CD4-positive, CD25-positive, alpha-beta regulatory T cell (primary cell): Measurements from ENCODE around the gene FOXK1. TPM values are rescaled to one million over a fixed set of nuclear protein-coding genes. Genes with fewer than 3 reads are reported as not detected.
A peak's percentile ranks its signal among the peaks of the same experiment; 100 is the strongest.

Experiments
- ATAC-seq, 2 donors: fragments of 150-1000 bp; cut with Tn5 transposase; one replicate each; pipeline ENCODE4 v1.10.0; 2021; ENCODE audit warnings: low read depth in 2 of 2, moderate number of reproducible peaks in 2 of 2, moderate library complexity in 1 of 2
- DNase-seq, 3 donors: peaks; one replicate each; pipeline versions ENCODE4 v3.0.0 to v3.0.0-alpha.2; 2012 to 2022; ENCODE audit warnings: mixed read lengths in 1 of 3
- H3K27ac ChIP-seq: one replicate; pipeline ENCODE4 v1.7.0; 2013; ENCODE audit warnings: mild to moderate bottlenecking, low read length; ENCODE audit not compliant: insufficient read depth, poor library complexity, severe bottlenecking
- H3K27me3 ChIP-seq: one replicate; pipeline ENCODE4 v1.7.0; 2013; ENCODE audit warnings: low read length; ENCODE audit not compliant: control insufficient read depth, insufficient read depth
- H3K36me3 ChIP-seq: one replicate; pipeline ENCODE4 v1.7.0; 2013; ENCODE audit warnings: mild to moderate bottlenecking, low read length, moderate library complexity; ENCODE audit not compliant: control insufficient read depth, insufficient read depth
- H3K4me1 ChIP-seq: 2 replicates; pipeline ENCODE4 v1.7.0; 2013; ENCODE audit warnings: mild to moderate bottlenecking, low read length; ENCODE audit not compliant: insufficient read depth, control insufficient read depth, poor library complexity, severe bottlenecking
- H3K4me3 ChIP-seq: one replicate; pipeline ENCODE4 v1.7.0; 2013; ENCODE audit warnings: low read depth, mild to moderate bottlenecking, low read length, moderate library complexity
- H3K9me3 ChIP-seq, 2 experiments: 1 replicate in 1 of 2; 2 replicates in 1 of 2; pipeline ENCODE4 v1.7.0; 2013; ENCODE audit warnings: low read length in 2 of 2, mild to moderate bottlenecking in 1 of 2, moderate library complexity in 1 of 2; ENCODE audit not compliant: control insufficient read depth in 2 of 2
- H3K27ac Mint-ChIP-seq, 3 donors: one replicate each; pipeline ENCODE4 v1.8.0; 2020 to 2022; ENCODE audit warnings: mild to moderate bottlenecking in 3 of 3, mixed read lengths in 3 of 3, moderate library complexity in 2 of 3
- H3K27me3 Mint-ChIP-seq: one replicate; pipeline ENCODE4 v1.8.0; 2022; ENCODE audit warnings: mild to moderate bottlenecking, mixed read lengths
- H3K36me3 Mint-ChIP-seq: one replicate; pipeline ENCODE4 v1.8.0; 2020; ENCODE audit warnings: mixed read lengths
- H3K4me1 Mint-ChIP-seq, 4 donors: one replicate each; pipeline ENCODE4 v1.8.0; 2020 to 2022; ENCODE audit warnings: mixed read lengths in 4 of 4, mild to moderate bottlenecking in 1 of 4
- H3K4me3 Mint-ChIP-seq, 4 donors: one replicate each; pipeline ENCODE4 v1.8.0; 2020 to 2022; ENCODE audit warnings: mild to moderate bottlenecking in 4 of 4, mixed read lengths in 4 of 4, moderate library complexity in 3 of 4
- H3K9me3 Mint-ChIP-seq, 7 donors: one replicate each; pipeline ENCODE4 v1.8.0; 2020 to 2022; ENCODE audit warnings: mixed read lengths in 7 of 7, mild to moderate bottlenecking in 3 of 7, moderate library complexity in 2 of 7
- polyA plus RNA-seq, 4 donors: library from polyadenylated mRNA; unstranded; fragments of 300-500 nt; fragmentation: Illumina TruSeq; gene quantifications; one replicate each; pipeline ENCODE4 v1.2.3, GENCODE V29; 2021
- total RNA-seq: library from RNA; stranded (reverse); gene quantifications from one replicate; pipeline ENCODE4 v1.2.3, GENCODE V29; 2022

FOXK1 gene
- total and polyA plus RNA-seq, 5 donors from 2014 or later, result 1.8 to 55.1 (median 2.7) TPM

DNA sequence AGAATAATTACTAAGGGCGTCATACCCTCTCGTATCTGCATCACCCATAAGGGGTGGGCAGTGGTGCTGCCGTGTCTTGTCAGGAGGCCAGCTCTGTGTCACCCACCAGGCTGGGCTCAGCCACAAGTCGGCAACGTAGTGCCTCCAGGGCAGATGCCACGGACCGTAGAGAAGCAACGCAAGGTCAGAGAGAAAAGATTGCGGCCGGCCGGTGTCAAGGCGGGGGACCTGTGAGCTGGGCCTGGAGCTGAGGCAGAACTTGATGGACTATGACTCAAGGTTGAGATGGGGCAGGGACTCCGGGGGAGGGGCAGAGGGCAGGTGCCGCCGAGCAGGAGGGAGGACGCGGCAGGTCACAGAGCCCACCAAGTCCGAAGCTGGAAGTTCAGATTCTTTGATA, 29.5 kb downstream of the FOXK1 start:
- peaks cover 5 to 83% (median 39%) of the 10 kb centered on the region in 4 donors for H3K4me1 Mint-ChIP-seq
- Histone ChIP-seq H3K27me3 (no peaks in the 10 kb centered on the region), H3K4me3 (no peak overlapping the region), H3K27ac (no peak overlapping the region), H3K36me3 (peaks cover 2% of the 10 kb centered on the region), H3K4me1 (peaks cover 4% of the 10 kb centered on the region), H3K9me3 (no peaks in the 10 kb centered on the region)
- ATAC-seq (no peak), DNase-seq (no peak)
- no peak overlapping the region for H3K4me3 Mint-ChIP-seq
- H3K36me3 Mint-ChIP-seq, result peaks cover 30% of the 10 kb centered on the region
- peak overlapping the region in 2 of 3 donors; percentile 31 to 66 for H3K27ac Mint-ChIP-seq
- H3K9me3 Mint-ChIP-seq, result peaks cover 0 to 2% (median 0%) of the 10 kb centered on the region in 7 donors
- no peaks in the 10 kb centered on the region for H3K27me3 Mint-ChIP-seq

DNA sequence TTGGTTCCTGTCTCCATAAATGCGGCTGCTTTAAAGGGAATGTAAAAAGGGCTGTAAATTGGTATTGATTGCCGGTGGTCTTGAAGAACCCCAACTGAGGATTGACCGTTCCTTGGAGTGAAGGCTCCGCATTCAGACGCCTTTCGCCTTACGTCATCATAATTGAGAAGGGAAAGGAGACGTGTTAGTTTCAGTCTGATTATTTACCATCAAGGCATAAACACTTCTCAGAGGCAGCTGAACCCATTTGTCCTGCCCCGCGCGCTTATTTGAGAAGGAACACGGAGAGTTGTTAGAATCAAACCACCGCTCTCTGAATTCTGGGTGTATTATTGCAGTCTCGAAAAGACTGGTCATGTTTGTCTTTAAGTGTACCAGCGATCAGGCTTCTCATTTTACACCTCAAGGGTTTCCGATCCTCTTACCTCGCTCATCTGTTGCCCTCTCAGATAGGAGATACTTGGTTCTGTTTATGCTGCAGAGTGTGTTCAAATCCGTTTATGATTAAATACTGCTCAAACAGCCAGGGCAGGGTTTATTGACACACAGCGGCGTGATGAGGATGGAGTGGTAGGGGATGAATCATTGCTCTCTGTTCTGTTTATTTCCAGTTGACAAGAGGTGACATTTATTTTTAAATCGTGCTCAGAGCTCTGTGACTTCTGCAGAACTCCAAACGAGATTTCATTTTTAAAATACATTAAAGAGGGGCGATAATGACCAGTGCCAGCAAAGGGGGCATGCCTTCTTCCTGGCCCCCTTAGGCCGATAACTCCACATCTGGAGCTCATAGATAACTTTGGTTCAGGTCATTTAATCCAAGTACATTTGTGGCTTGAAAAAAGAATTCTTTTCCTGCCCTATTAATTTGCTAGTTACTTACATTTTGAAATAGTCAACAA, 30.4 kb downstream of the FOXK1 start:
- ATAC-seq (peak in 1 of 2 donors; percentile 64), DNase-seq (no peak)
- no peaks in the 10 kb centered on the region for H3K27me3 Mint-ChIP-seq
- peaks cover 0 to 82% (median 41%) of the 10 kb centered on the region in 4 donors for H3K4me1 Mint-ChIP-seq
- peaks cover 36% of the 10 kb centered on the region for H3K36me3 Mint-ChIP-seq
- no peak overlapping the region for H3K4me3 Mint-ChIP-seq
- Histone ChIP-seq H3K36me3 (peaks cover 2% of the 10 kb centered on the region), H3K9me3 (no peaks in the 10 kb centered on the region), H3K27ac (no peak overlapping the region), H3K4me3 (no peak overlapping the region), H3K27me3 (no peaks in the 10 kb centered on the region), H3K4me1 (peaks cover 4% of the 10 kb centered on the region)
- peak overlapping the region; percentile 51 to 66 (median 56) for H3K27ac Mint-ChIP-seq
- no peaks in the 10 kb centered on the region for H3K9me3 Mint-ChIP-seq

DNA sequence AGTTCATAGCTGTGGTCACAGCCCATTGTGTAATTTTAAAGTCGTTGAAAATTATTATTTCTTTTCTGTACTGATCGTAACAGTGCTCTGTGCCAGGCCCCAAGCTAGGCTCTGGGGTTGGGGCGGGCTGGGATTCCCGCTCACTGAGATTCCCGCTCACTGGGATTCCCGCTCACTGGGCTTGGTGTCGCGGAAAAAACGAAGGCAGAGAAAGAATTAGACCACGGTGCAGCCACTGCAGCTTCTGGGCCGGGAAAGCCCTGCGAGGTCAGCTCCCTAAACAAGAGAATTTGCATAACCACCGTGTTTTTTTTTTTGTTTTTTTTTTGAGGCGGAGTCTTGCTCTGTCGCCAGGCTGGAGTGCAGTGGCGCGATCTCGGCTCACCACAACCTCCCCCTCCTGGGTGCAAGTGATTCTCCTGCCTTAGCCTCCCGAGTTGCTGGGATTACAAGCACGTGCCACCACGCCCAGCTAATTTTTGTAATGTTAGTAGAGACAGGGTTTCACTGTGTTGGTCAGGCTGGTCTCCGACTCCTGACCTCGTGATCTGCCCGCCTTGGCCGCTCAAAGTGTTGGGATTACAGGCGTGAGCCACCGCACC, 31.2 kb downstream of the FOXK1 start:
- no peak for ATAC-seq
- Mint-ChIP-seq H3K27me3 (no peaks in the 10 kb centered on the region), H3K4me1 (peaks cover 0 to 85% (median 46%) of the 10 kb centered on the region in 4 donors), H3K4me3 (no peak overlapping the region), H3K9me3 (no peaks in the 10 kb centered on the region), H3K36me3 (peaks cover 40% of the 10 kb centered on the region), H3K27ac (peak overlapping the region in 1 of 3 donors; percentile 56)
- Histone ChIP-seq H3K27ac (no peak overlapping the region), H3K36me3 (peaks cover 9% of the 10 kb centered on the region), H3K27me3 (no peaks in the 10 kb centered on the region), H3K9me3 (no peaks in the 10 kb centered on the region), H3K4me3 (no peak overlapping the region), H3K4me1 (peaks cover 4% of the 10 kb centered on the region)
- DNase-seq, result no peak

DNA sequence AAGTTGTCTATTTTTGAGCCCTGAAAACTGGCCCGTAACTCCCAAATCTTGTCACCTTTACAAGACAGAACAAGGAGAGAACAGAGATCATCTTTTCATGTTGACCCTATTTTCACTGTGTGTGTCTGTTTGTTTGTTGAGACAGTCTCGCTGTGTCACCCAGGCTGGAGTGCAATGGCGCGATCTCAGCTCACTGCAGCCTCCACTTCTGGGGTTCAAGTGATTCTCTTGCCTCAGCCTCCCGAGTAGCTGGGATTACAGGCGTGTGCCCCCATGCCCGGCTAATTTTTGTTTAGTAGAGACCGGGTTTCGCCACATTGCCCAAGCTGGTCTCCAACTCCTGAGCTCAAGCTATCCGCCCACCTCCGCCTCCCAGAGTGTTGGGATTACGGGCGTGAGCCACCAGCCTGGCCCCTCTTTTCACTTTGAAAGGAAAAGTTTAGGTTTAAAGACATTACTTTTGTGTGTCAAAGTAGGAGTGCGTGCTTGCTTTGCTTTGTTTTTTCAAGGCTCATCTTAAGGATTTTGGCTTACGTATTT, 32.1 kb downstream of the FOXK1 start:
- peaks cover 4% of the 10 kb centered on the region for H3K4me1 ChIP-seq
- no peaks in the 10 kb centered on the region for H3K27me3 ChIP-seq
- DNase-seq, result no peak
- no peak overlapping the region for H3K4me3 Mint-ChIP-seq
- no peaks in the 10 kb centered on the region for H3K9me3 ChIP-seq
- no peak for ATAC-seq
- peaks cover 9% of the 10 kb centered on the region for H3K36me3 ChIP-seq
- H3K27me3 Mint-ChIP-seq, result no peaks in the 10 kb centered on the region
- H3K27ac Mint-ChIP-seq, result peak overlapping the region in 1 of 3 donors; percentile 56
- H3K4me3 ChIP-seq, result no peak overlapping the region
- H3K4me1 Mint-ChIP-seq, result peaks cover 0 to 84% (median 45%) of the 10 kb centered on the region in 4 donors
- peaks cover 40% of the 10 kb centered on the region for H3K36me3 Mint-ChIP-seq
- H3K9me3 Mint-ChIP-seq, result no peaks in the 10 kb centered on the region
- H3K27ac ChIP-seq, result no peak overlapping the region

DNA sequence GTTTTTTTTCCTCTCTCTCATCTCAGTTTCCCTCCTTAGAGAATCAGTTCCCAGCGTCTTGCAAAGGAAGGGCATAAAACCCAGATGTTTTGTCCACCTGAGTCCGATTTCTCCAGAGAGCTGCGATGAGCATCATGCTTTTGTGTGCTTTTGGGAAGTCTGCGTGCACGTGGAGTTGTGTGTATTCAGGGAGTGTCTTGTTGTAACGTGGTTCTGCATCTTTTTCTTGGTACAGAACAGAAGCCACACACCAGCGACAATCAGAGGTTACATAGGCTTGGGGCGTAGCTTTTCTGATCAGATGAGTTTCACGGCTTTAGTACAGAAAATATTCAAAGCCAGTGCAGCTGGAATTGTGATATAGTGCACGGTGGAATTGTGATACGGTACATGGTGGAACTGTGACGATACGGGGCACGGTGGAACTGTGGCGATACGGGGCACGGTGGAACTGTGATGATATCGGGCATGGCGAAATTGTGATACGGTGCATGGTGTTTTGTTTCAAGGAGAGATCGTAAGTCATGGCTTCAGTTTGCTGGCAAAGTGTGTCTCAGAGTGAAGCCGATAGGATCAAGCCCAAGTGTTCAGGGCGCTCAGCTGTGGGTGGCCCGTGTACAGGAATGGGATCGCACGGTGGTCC, 32.8 kb downstream of the FOXK1 start:
- ATAC-seq, result no peak
- Mint-ChIP-seq H3K36me3 (peaks cover 37% of the 10 kb centered on the region), H3K27ac (peak overlapping the region in 2 of 3 donors; percentile 48 to 62), H3K4me1 (peaks cover 1 to 84% (median 48%) of the 10 kb centered on the region in 4 donors), H3K9me3 (no peaks in the 10 kb centered on the region), H3K4me3 (no peak overlapping the region), H3K27me3 (no peaks in the 10 kb centered on the region)
- H3K27me3 ChIP-seq, result no peaks in the 10 kb centered on the region
- no peaks in the 10 kb centered on the region for H3K9me3 ChIP-seq
- H3K4me1 ChIP-seq, result peaks cover 4% of the 10 kb centered on the region
- no peak overlapping the region for H3K4me3 ChIP-seq
- no peak for DNase-seq
- peaks cover 9% of the 10 kb centered on the region for H3K36me3 ChIP-seq
- no peak overlapping the region for H3K27ac ChIP-seq

DNA sequence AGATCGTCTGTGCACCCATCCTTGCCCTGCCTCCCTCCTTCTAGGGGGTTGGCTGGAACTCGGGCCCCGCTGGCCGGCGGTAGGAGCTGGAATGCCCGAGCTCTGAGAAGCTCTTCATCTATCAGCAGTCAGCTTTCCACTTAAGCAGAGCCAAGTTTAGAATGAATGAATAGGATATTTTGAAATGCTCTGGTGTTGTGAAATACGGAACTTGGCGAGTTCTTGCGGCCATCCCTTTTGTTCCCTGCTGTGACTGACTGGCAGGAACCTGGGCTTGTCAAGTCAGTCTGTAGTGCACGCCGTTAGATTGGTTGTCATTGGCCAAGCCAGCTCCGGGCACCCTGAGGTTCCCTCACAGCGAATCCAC, 33.3 kb downstream of the FOXK1 start:
- H3K4me1 Mint-ChIP-seq, result peaks cover 6 to 84% (median 52%) of the 10 kb centered on the region in 4 donors
- H3K27ac ChIP-seq, result no peak overlapping the region
- peaks cover 9% of the 10 kb centered on the region for H3K36me3 ChIP-seq
- H3K9me3 ChIP-seq, result no peaks in the 10 kb centered on the region
- H3K27me3 ChIP-seq, result no peaks in the 10 kb centered on the region
- no peaks in the 10 kb centered on the region for H3K9me3 Mint-ChIP-seq
- H3K27ac Mint-ChIP-seq, result peak overlapping the region in 2 of 3 donors; percentile 62 to 88
- ATAC-seq (no peak), DNase-seq (no peak)
- peak overlapping the region in 1 of 4 donors; percentile 53 for H3K4me3 Mint-ChIP-seq
- H3K36me3 Mint-ChIP-seq, result peaks cover 41% of the 10 kb centered on the region
- H3K27me3 Mint-ChIP-seq, result no peaks in the 10 kb centered on the region
- no peak overlapping the region for H3K4me3 ChIP-seq
- H3K4me1 ChIP-seq, result peaks cover 4% of the 10 kb centered on the region

DNA sequence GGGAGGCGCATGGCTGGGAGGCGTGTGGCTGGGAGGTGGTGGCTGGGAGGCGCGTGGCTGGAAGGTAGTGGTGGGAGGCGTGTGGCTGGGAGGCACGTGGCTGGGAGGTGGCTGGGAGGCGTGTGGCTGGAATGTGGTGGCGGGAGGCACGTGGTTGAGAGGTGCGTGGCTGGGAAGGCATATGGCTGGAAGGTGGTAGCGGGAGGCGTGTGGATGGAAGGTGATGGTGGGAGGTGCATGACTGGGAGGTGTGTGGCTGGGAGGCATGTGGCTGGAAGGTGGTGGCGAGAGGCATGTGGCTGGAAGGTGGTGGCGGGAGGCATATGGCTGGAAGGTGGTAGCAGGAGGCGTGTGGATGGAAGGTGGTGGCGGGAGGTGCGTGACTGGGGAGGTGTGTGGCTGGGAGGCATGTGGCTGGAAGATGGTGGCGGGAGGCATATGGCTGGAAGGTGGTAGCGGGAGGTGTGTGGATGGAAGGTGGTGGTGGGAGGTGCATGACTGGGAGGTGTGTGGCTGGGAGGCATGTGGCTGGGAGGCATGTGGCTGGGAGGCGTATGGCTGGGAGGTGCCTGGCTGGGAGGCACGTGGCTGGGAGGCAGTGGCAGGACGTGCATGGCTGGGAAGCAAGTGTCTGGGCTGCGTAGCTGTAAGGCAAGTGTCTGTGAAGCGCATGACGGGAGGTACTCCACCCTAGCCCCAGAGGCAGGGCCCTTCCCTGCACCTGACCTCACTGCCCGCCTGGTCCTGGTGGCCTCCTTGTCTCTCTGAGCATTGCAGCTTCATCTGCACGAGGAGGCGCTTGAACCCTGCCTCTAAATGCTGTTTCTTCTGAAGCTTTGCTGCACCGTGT, 35.1 kb downstream of the FOXK1 start:
- peak overlapping the region in 1 of 3 donors; percentile 38 for H3K27ac Mint-ChIP-seq
- Histone ChIP-seq H3K9me3 (no peaks in the 10 kb centered on the region), H3K4me3 (no peak overlapping the region), H3K27me3 (no peaks in the 10 kb centered on the region), H3K27ac (no peak overlapping the region), H3K4me1 (no peaks in the 10 kb centered on the region), H3K36me3 (peaks cover 6% of the 10 kb centered on the region)
- H3K9me3 Mint-ChIP-seq, result no peaks in the 10 kb centered on the region
- H3K4me1 Mint-ChIP-seq, result peaks cover 6 to 75% (median 40%) of the 10 kb centered on the region in 4 donors
- ATAC-seq, result no peak
- H3K36me3 Mint-ChIP-seq, result peaks cover 29% of the 10 kb centered on the region
- peak overlapping the region in 1 of 4 donors; percentile 46 for H3K4me3 Mint-ChIP-seq
- H3K27me3 Mint-ChIP-seq, result no peaks in the 10 kb centered on the region
- DNase-seq, result no peak
